DND-41 (cell line): Measurements from ENCODE around the gene TRAF3IP1.

Experiments
- ATAC-seq: fragments of 200-7000 bp; cut with Tn5 transposase; 3 replicates; pipeline ENCODE4 v1.9.1; 2021; ENCODE audit warnings: low read depth; ENCODE audit not compliant: insufficient read depth
- DNase-seq: peaks from one replicate; pipeline ENCODE4 v3.0.0-alpha.2; 2020
- H2AFZ ChIP-seq: 2 replicates; pipeline ENCODE4 v1.6.0; 2012; ENCODE audit warnings: low read depth, low read length
- H3K27ac ChIP-seq: 2 replicates; pipeline ENCODE4 v1.5.1; 2012; ENCODE audit warnings: low read length, inconsistent platforms
- H3K27me3 ChIP-seq: fragments of 200-600 bp; sonication (generic); 2 replicates; pipeline ENCODE4 v1.6.0; 2012; ENCODE audit warnings: low read length, mild to moderate bottlenecking, inconsistent platforms; ENCODE audit not compliant: insufficient read depth, poor library complexity
- H3K36me3 ChIP-seq: 2 replicates; pipeline ENCODE4 v1.5.1; 2012; ENCODE audit warnings: low read length, inconsistent platforms; ENCODE audit not compliant: insufficient read depth
- H3K4me1 ChIP-seq: 2 replicates; pipeline ENCODE4 v1.5.1; 2012; ENCODE audit warnings: mild to moderate bottlenecking, low read length; ENCODE audit not compliant: insufficient read depth
- H3K4me2 ChIP-seq: 2 replicates; pipeline ENCODE4 v1.6.0; 2012; ENCODE audit warnings: mild to moderate bottlenecking, moderate library complexity, low read length, inconsistent platforms; ENCODE audit not compliant: insufficient read depth
- H3K4me3 ChIP-seq, 2 experiments: fragments of 200-600 bp in 1 of 2; shearing (Covaris generic) in 1 of 2; 2 replicates each; pipeline ENCODE4 v1.5.1; 2012 to 2016; ENCODE audit warnings: inconsistent platforms in 2 of 2, low read length in 2 of 2, mild to moderate bottlenecking in 2 of 2, low read depth in 1 of 2, moderate library complexity in 1 of 2
- H3K79me2 ChIP-seq: 2 replicates; pipeline ENCODE4 v1.6.0; 2012; ENCODE audit warnings: low read length, inconsistent platforms; ENCODE audit not compliant: insufficient read depth
- H3K9ac ChIP-seq: 2 replicates; pipeline ENCODE4 v1.6.0; 2012; ENCODE audit warnings: low read depth, mild to moderate bottlenecking, inconsistent platforms, low read length, moderate library complexity
- H3K9me3 ChIP-seq: 2 replicates; pipeline ENCODE4 v1.5.1; 2012; ENCODE audit warnings: low read length, moderate library complexity, mild to moderate bottlenecking, inconsistent platforms; ENCODE audit not compliant: insufficient read depth, severe bottlenecking
- H4K20me1 ChIP-seq: 2 replicates; pipeline ENCODE4 v1.6.0; 2012; ENCODE audit warnings: low read length; ENCODE audit not compliant: insufficient read depth
- EZH2 ChIP-seq: IDR thresholded peaks from 3 replicates; pipeline ENCODE4 v1.6.1; 2012; ENCODE audit warnings: borderline replicate concordance, low read depth, mild to moderate bottlenecking, moderate library complexity, low read length, inconsistent platforms; ENCODE audit not compliant: severe bottlenecking
- TF ChIP-seq, protein P1 (sequence below): IDR thresholded peaks from 2 replicates; pipeline ENCODE4 v1.5.1; 2012; ENCODE audit warnings: borderline replicate concordance, low read length, moderate library complexity, mild to moderate bottlenecking; ENCODE audit not compliant: poor library complexity, severe bottlenecking; ENCODE audit errors: extremely low read depth

Gene TRAF3IP1

GRCh38 chr2:238336151-238336550, 15.8 kb downstream of the TRAF3IP1 start:
- Histone ChIP-seq H2AFZ (no peak overlapping the region), H3K79me2 (no peaks in the 10 kb centered on the region), H4K20me1 (no peaks in the 10 kb centered on the region), H3K9ac (no peak overlapping the region), H3K4me3 (no peak overlapping the region), H3K27ac (no peak overlapping the region), H3K4me2 (no peak overlapping the region), H3K27me3 (no peaks in the 10 kb centered on the region), H3K36me3 (peaks cover 22% of the 10 kb centered on the region; the same call in 1 of the 2 replicates), H3K4me1 (no peaks in the 10 kb centered on the region), H3K9me3 (no peaks in the 10 kb centered on the region)
- ATAC-seq: no peak
- DNase-seq: no peak
- TF ChIP-seq, protein P1, sequence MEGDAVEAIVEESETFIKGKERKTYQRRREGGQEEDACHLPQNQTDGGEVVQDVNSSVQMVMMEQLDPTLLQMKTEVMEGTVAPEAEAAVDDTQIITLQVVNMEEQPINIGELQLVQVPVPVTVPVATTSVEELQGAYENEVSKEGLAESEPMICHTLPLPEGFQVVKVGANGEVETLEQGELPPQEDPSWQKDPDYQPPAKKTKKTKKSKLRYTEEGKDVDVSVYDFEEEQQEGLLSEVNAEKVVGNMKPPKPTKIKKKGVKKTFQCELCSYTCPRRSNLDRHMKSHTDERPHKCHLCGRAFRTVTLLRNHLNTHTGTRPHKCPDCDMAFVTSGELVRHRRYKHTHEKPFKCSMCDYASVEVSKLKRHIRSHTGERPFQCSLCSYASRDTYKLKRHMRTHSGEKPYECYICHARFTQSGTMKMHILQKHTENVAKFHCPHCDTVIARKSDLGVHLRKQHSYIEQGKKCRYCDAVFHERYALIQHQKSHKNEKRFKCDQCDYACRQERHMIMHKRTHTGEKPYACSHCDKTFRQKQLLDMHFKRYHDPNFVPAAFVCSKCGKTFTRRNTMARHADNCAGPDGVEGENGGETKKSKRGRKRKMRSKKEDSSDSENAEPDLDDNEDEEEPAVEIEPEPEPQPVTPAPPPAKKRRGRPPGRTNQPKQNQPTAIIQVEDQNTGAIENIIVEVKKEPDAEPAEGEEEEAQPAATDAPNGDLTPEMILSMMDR: no peak
- TF ChIP-seq EZH2: no peak

DNA sequence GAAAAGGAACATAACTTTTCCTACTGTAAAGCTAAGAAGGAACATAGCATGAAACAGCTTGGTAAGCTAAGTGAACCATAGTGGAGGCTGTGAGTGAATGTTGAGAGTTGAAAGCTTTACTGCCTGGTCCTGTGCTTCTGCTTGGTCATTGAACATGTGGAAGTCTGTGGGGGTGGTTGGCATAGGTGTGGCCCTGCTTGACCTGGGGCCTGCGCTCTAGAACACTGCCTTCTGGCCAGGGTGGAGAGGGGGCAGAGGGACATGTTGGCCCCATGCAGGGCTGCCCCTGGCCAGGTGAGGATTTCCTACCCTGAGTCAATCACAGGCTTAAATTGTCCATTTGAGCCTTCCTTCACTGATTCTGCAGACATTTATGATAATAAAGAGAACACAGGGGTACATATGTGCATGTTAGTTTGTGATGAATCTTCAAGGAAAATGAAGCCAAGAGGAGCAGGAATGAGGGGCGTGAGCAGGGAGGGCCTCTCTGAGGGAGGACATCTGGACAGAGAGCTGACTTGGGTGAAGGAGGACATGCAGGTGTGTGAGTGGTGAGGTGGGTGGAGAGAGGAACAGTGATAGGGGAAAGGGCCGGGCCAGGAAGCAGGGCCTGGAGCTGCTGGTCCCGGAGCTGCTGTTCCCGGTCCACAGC, 16.6 kb downstream of the TRAF3IP1 start:
- H3K9ac ChIP-seq: no peak overlapping the region
- no peak for DNase-seq
- H3K27me3 ChIP-seq: no peaks in the 10 kb centered on the region

GRCh38 chr2:238337846-238338245, 17.5 kb downstream of the TRAF3IP1 start:
- Histone ChIP-seq H3K27ac (no peak overlapping the region), H4K20me1 (no peaks in the 10 kb centered on the region), H3K9ac (no peak overlapping the region), H3K4me1 (no peaks in the 10 kb centered on the region), H3K9me3 (no peaks in the 10 kb centered on the region), H3K4me2 (no peak overlapping the region), H3K4me3 (no peak overlapping the region), H3K79me2 (no peaks in the 10 kb centered on the region), H2AFZ (no peak overlapping the region), H3K27me3 (no peaks in the 10 kb centered on the region), H3K36me3 (peaks cover 22% of the 10 kb centered on the region; the same call in 1 of the 2 replicates)
- TF ChIP-seq, protein P1: no peak
- DNase-seq: no peak
- no peak for ATAC-seq

More for the DNA sequence above, 16.6 kb downstream of the TRAF3IP1 start:
- ATAC-seq: no peak
- no peaks in the 10 kb centered on the region for H4K20me1 ChIP-seq
- no peak overlapping the region for H2AFZ ChIP-seq
- TF ChIP-seq, protein P1: no peak
- TF ChIP-seq EZH2: no peak
- no peaks in the 10 kb centered on the region for H3K4me1 ChIP-seq
- H3K4me3 ChIP-seq: no peak overlapping the region
- no peaks in the 10 kb centered on the region for H3K9me3 ChIP-seq
- H3K79me2 ChIP-seq: no peaks in the 10 kb centered on the region
- peaks cover 22% of the 10 kb centered on the region; the same call in 1 of the 2 replicates for H3K36me3 ChIP-seq
- H3K27ac ChIP-seq: no peak overlapping the region
- no peak overlapping the region for H3K4me2 ChIP-seq
